ENCODE results near the gene SEC22B.
"Not testable (repeated sequence)": the region's sequence is repeated elsewhere in the genome, so short reads cannot be mapped to it uniquely, and the experiment has no call there.

GRCh38 chr1:120217933-120218332 lies 41.6 kb upstream of the SEC22B start:
- TF ChIP-seq MXD4 (CRISPR knock-in tag; IDR thresholded peaks at IDR 0.05; ENCODE audit: borderline replicate concordance); CBFB (CRISPR knock-in tag; IDR thresholded peaks at IDR 0.05; ENCODE audit: low read depth); ZNF396 (CRISPR knock-in tag; IDR thresholded peaks at IDR 0.05; ENCODE audit: borderline replicate concordance); CREB1 (CRISPR knock-in tag; IDR thresholded peaks at IDR 0.05); KAT7 (CRISPR knock-in tag; IDR thresholded peaks at IDR 0.05; ENCODE audit: borderline replicate concordance); ELF4 (CRISPR knock-in tag; IDR thresholded peaks at IDR 0.05; ENCODE audit: low read depth); ZNF263 (CRISPR knock-in tag; IDR thresholded peaks at IDR 0.05; ENCODE audit: low read depth); USF2 (CRISPR knock-in tag; IDR thresholded peaks at IDR 0.05); ATF6 (CRISPR knock-in tag; IDR thresholded peaks at IDR 0.05): not testable (repeated sequence)
- TF ChIP-seq, protein P1, sequence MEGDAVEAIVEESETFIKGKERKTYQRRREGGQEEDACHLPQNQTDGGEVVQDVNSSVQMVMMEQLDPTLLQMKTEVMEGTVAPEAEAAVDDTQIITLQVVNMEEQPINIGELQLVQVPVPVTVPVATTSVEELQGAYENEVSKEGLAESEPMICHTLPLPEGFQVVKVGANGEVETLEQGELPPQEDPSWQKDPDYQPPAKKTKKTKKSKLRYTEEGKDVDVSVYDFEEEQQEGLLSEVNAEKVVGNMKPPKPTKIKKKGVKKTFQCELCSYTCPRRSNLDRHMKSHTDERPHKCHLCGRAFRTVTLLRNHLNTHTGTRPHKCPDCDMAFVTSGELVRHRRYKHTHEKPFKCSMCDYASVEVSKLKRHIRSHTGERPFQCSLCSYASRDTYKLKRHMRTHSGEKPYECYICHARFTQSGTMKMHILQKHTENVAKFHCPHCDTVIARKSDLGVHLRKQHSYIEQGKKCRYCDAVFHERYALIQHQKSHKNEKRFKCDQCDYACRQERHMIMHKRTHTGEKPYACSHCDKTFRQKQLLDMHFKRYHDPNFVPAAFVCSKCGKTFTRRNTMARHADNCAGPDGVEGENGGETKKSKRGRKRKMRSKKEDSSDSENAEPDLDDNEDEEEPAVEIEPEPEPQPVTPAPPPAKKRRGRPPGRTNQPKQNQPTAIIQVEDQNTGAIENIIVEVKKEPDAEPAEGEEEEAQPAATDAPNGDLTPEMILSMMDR (IDR thresholded peaks at IDR 0.05): not testable (repeated sequence)
- TF ChIP-seq, protein P2, sequence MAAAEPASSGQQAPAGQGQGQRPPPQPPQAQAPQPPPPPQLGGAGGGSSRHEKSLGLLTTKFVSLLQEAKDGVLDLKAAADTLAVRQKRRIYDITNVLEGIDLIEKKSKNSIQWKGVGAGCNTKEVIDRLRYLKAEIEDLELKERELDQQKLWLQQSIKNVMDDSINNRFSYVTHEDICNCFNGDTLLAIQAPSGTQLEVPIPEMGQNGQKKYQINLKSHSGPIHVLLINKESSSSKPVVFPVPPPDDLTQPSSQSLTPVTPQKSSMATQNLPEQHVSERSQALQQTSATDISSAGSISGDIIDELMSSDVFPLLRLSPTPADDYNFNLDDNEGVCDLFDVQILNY (CRISPR knock-in tag; IDR thresholded peaks at IDR 0.05): not testable (repeated sequence)
- TF ChIP-seq, protein P3, sequence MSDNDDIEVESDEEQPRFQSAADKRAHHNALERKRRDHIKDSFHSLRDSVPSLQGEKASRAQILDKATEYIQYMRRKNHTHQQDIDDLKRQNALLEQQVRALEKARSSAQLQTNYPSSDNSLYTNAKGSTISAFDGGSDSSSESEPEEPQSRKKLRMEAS (CRISPR knock-in tag; IDR thresholded peaks at IDR 0.05): not testable (repeated sequence)
